Activated CD4-positive, alpha-beta T cell treated with anti-CD3 and anti-CD28 coated beads, Interleukin-10, Interleukin-2, amounts not matched to agents 100 ng/mL and 50 ng/mL, durations not matched to agents 16 hours and 8 hours (primary cell): ENCODE results near the gene JMJD1C.
A peak's percentile ranks its signal among the peaks of the same experiment; 100 is the strongest.
"Not testable (repeated sequence)": the region's sequence is repeated elsewhere in the genome, so short reads cannot be mapped to it uniquely, and the experiment has no call there.

Experiments
- DNase-seq: peaks from one replicate; pipeline ENCODE4 v3.0.0-alpha.2; 2020

Gene JMJD1C

GRCh38 chr10:63286340-63286739 lies 179.4 kb downstream of the JMJD1C start:
- no peak for DNase-seq

- not testable (repeated sequence) for DNase-seq
Observed at GRCh38 chr10:63283901-63284300, 181.9 kb downstream of the JMJD1C start.

GRCh38 chr10:63283093-63283492 lies 182.7 kb downstream of the JMJD1C start:
- no peak for DNase-seq

- no peak for DNase-seq
Observed at GRCh38 chr10:63281967-63282366, 183.8 kb downstream of the JMJD1C start.

- no peak for DNase-seq
Observed at GRCh38 chr10:63280386-63280785, 185.4 kb downstream of the JMJD1C start.

GRCh38 chr10:63275094-63275493 lies 190.7 kb downstream of the JMJD1C start:
- DNase-seq, result no peak

GRCh38 chr10:63273577-63273976 lies 192.2 kb downstream of the JMJD1C start:
- peak; percentile 26 for DNase-seq

- DNase-seq, result peak; percentile 96
Observed at GRCh38 chr10:63268798-63269503, 196.8 kb downstream of the JMJD1C start.

- no peak for DNase-seq
Observed at GRCh38 chr10:63268149-63268797, 197.5 kb downstream of the JMJD1C start.

- peak; percentile 38 for DNase-seq
Observed at GRCh38 chr10:63267414-63268148, 198.2 kb downstream of the JMJD1C start.

- no peak for DNase-seq
Observed at GRCh38 chr10:63266391-63267316, 199.1 kb downstream of the JMJD1C start.

GRCh38 chr10:63265683-63266235 lies 200.0 kb downstream of the JMJD1C start:
- DNase-seq, result no peak

- peak; percentile 65 for DNase-seq
Observed at GRCh38 chr10:63265222-63265617, 200.6 kb downstream of the JMJD1C start.

- DNase-seq, result no peak
Observed at GRCh38 chr10:63264617-63265221, 201.1 kb downstream of the JMJD1C start.

- no peak for DNase-seq
Observed at GRCh38 chr10:63262430-63263073, 203.2 kb downstream of the JMJD1C start.

GRCh38 chr10:63261496-63261895 lies 204.3 kb downstream of the JMJD1C start:
- DNase-seq, result peak; percentile 47

GRCh38 chr10:63260860-63261251 lies 204.9 kb downstream of the JMJD1C start:
- DNase-seq, result no peak

GRCh38 chr10:63260103-63260859 lies 205.5 kb downstream of the JMJD1C start:
- DNase-seq, result no peak

GRCh38 chr10:63258920-63259678 lies 206.7 kb downstream of the JMJD1C start:
- DNase-seq, result no peak

- DNase-seq, result no peak
Observed at GRCh38 chr10:63257778-63258177, 208.0 kb downstream of the JMJD1C start.
